Adrenal gland (tissue), 5 donors: ENCODE measurements around the gene SEMA5A.

Source experiments
- POLR2A ChIP-seq, 2 donors: fragments of 450-650 bp; IDR thresholded peaks; one replicate each; pipeline ENCODE4 v1.6.1; 2017; ENCODE audit warnings: antibody characterized with exemption in 2 of 2, mild to moderate bottlenecking in 2 of 2, moderate library complexity in 1 of 2
- TF ChIP-seq, protein P1 (sequence below), 6 experiments: fragments of 450-650 bp in 4 of 6; fragments of 200-600 bp in 2 of 6; sonication (generic) in 1 of 6; IDR thresholded peaks; 1 replicate in 5 of 6; 2 replicates in 1 of 6; pipeline versions ENCODE4 v1.5.1 to v1.8.0; 2016 to 2021; ENCODE audit warnings: antibody characterized with exemption in 6 of 6, mild to moderate bottlenecking in 2 of 6, moderate library complexity in 1 of 6
- donor health status: DM: no; HTN: no; CAD: no.

DNA sequence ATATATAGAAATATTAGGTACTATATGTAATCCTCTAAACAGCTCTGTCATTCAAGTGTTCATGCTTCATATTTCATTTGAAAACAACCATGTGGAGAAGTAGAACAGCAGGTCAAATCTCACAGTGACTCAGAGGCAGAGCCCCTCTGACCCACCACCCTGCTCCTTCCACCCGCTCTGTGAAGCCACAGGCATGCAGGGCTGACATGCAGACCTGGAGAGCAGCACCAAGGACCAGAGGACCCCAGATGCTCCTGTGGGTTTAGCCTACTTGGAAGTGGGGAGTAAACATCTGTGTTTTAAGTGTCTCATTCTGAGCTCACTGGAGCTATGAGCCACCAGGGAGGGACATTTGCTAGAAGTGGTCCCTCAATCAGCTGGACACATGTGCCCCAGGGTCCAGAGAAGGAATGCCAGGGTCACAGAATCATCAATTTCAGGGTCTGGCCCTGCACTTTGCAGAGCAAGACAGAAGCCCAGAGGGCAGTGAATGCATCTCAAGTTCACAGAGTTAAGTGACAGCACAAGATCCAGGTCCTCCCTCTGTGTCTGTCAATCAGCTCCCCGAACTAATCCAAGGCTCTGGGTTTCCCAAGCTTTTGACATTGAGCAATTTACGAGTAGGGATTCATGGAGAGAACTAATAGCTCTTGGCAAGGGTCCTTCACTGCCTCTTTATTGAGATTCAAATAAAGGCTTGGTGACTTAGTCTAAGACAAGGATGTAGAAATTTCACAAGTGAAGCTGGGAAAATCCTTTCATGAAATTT is 441.1 kb downstream of the SEMA5A start:
- TF ChIP-seq, protein P1, sequence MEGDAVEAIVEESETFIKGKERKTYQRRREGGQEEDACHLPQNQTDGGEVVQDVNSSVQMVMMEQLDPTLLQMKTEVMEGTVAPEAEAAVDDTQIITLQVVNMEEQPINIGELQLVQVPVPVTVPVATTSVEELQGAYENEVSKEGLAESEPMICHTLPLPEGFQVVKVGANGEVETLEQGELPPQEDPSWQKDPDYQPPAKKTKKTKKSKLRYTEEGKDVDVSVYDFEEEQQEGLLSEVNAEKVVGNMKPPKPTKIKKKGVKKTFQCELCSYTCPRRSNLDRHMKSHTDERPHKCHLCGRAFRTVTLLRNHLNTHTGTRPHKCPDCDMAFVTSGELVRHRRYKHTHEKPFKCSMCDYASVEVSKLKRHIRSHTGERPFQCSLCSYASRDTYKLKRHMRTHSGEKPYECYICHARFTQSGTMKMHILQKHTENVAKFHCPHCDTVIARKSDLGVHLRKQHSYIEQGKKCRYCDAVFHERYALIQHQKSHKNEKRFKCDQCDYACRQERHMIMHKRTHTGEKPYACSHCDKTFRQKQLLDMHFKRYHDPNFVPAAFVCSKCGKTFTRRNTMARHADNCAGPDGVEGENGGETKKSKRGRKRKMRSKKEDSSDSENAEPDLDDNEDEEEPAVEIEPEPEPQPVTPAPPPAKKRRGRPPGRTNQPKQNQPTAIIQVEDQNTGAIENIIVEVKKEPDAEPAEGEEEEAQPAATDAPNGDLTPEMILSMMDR (IDR thresholded peaks at IDR 0.05): no peak
- no peak for TF ChIP-seq POLR2A (IDR thresholded peaks at IDR 0.05)
